Fibroblast of villous mesenchyme (primary cell): ENCODE data around the gene AZGP1. TPM values are rescaled to one million over a fixed set of nuclear protein-coding genes. Genes with fewer than 3 reads are reported as not detected.
"Not testable (repeated sequence)": the region's sequence is repeated elsewhere in the genome, so short reads cannot be mapped to it uniquely, and the experiment has no call there.

Source experiments
- DNase-seq: peaks from one replicate; pipeline ENCODE4 v3.0.0-alpha.2; 2010; ENCODE audit warnings: low read depth
- H3K4me3 ChIP-seq: 2 replicates; pipeline ENCODE4 v1.5.1; 2011; ENCODE audit warnings: low read depth, mild to moderate bottlenecking, low read length
- CTCF ChIP-seq: IDR thresholded peaks from 2 replicates; pipeline ENCODE4 v1.5.1; 2012; ENCODE audit warnings: low read depth, mild to moderate bottlenecking, low read length; ENCODE audit not compliant: insufficient read depth
- total RNA-seq: library from RNA; depleted of rRNA; stranded (reverse); fragments of >200 nt; gene quantifications from 2 replicates; pipeline ENCODE4 v1.2.3, GENCODE V29; 2012

The AZGP1 gene
- total RNA-seq, 1 donor, result not detected

DNA sequence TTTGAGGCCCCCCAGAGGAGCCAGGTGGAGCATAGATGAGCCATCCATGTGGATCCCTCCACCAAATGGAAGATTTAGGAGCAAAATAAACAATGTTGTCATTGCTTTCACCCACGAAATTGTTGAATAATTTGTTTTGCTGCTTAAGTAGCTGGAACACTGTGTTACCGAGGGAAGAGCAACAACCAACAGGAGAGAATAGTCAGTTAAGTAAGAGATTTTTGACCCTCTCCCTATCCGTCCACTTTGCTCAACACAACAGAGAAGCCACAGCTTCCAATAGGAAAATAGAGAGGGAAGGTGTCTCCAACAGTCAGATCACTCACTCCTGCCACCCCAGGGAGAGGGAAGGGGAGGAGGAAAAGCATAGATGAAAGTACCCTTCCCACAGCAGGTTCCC, 35.7 kb upstream of the AZGP1 start:
- no peak overlapping the region for H3K4me3 ChIP-seq
- no peak for DNase-seq
- no peak for TF ChIP-seq CTCF

- no peak for TF ChIP-seq CTCF
- DNase-seq, result no peak
These were observed 35.1 kb upstream of the AZGP1 start for GRCh38 chr7:100010901-100011300.

GRCh38 chr7:100009952-100010351, 34.1 kb upstream of the AZGP1 start:
- H3K4me3 ChIP-seq, DNase-seq: not testable (repeated sequence)

More at GRCh38 chr7:100010901-100011300, 35.1 kb upstream of the AZGP1 start:
- no peak overlapping the region for H3K4me3 ChIP-seq

GRCh38 chr7:100008525-100008924, 32.7 kb upstream of the AZGP1 start:
- no peak for TF ChIP-seq CTCF
- H3K4me3 ChIP-seq, result no peak overlapping the region
- no peak for DNase-seq

GRCh38 chr7:100007887-100008286, 32.1 kb upstream of the AZGP1 start:
- DNase-seq, result no peak
- no peak for TF ChIP-seq CTCF
- no peak overlapping the region for H3K4me3 ChIP-seq

DNA sequence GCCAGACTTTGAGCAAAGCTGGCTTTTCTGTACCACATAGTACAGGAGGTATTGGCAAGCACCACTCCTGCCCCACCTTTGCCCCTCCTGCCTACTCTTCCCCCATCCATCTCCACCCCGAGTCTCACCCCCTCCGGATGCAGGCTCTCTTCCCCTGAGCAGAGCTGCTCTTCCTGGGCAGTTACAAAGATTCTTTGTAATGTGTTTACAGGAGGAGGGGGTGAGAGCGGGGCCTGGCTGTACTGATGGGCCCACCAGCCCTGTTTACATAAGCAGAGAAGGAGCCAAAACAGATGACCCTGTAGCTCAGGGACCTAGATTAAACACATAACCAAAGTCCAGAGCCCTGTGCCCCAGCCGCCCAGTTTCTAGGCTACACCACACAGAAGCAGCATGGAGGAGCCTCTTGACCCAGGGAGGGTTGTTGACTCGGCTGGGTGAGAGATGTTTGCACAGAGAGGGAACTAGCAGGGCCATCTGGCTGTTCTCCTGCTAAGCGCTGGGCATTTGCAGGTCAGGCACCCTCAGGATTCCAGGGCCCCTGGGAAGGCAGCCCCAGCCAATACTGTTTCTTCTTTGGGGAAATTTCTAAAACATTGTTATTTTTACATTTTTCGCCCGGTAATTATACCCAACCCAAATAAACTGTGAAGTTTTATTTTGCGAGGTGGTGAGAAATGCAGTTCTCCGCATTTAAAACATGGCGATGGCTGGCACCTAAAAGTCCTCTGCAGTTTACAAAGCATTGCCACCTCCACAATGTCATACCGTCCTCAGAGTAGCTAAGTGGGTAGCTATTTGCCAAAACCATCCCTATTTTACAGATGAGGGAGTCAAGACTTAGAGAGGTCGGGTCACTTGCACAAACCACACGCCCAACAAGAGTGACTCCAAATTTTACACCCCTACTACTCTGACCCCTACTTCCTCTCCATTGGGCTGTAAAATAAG, 28.2 kb upstream of the AZGP1 start:
- no peak for TF ChIP-seq CTCF
- no peak overlapping the region for H3K4me3 ChIP-seq
- peak; percentile 71 for DNase-seq

DNA sequence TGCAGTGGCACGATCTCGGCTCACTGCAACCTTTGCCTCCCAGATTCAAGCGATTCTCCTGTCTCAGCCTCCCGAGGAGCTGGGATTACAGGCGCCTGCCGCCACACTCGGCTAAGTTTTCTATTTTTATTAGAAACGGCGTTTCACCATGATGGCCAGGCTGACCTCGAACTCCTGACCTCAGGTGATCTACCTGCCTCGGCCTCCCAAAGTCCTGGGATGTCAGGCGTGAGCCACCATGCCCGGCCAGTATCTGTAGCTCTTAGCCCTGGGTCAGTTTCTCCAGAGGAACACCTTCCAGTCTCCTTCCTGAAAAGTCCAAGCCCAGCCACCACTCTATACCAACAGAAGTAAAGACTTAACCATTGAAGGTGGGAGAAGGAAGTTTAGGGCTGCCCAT, 24.4 kb upstream of the AZGP1 start:
- H3K4me3 ChIP-seq, result no peak overlapping the region
- no peak for DNase-seq
- no peak for TF ChIP-seq CTCF
